ENCODE measurements around the gene PFN3.
"Not testable (repeated sequence)": the region's sequence is repeated elsewhere in the genome, so short reads cannot be mapped to it uniquely, and the experiment has no call there.

GRCh38 chr5:177420472-177420871 is 20.0 kb upstream of the PFN3 start:
- TF ChIP-seq CTCF, POLR2A (IDR thresholded peaks at IDR 0.05): not testable (repeated sequence)

Data from lower leg skin (tissue), 3 donors.